ENCODE results near the gene HPS4.

Gene HPS4

GRCh38 chr22:26466196-26466595 lies 17.4 kb downstream of the HPS4 start:
- no peak for DNase-seq (ENCODE audit: low read depth in 2 of 2)

DNA sequence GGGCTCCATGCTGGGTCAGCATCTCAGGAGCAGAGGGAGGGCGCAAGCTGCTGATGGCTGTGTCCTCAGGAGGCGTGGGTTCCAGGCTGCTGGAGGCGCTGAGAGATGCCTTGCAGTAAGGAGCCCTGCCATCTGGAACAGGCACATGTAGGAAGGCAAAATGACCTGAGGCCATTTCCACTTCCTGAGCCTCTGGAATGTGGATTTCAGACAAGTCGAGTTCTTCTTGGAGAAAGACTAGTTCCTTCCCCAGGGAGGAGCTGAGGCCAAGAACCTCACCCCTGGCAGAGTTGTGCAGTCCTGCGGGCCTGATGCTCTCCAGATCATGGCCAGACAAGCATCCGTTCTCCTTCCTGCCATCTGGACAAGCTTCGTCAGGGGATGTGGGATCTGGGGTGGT lies 19.3 kb downstream of the HPS4 start:
- DNase-seq (ENCODE audit: low read depth in 2 of 2), result no peak

GRCh38 chr22:26463688-26464087 lies 19.9 kb downstream of the HPS4 start:
- no peak for DNase-seq (ENCODE audit: low read depth in 2 of 2)

DNA sequence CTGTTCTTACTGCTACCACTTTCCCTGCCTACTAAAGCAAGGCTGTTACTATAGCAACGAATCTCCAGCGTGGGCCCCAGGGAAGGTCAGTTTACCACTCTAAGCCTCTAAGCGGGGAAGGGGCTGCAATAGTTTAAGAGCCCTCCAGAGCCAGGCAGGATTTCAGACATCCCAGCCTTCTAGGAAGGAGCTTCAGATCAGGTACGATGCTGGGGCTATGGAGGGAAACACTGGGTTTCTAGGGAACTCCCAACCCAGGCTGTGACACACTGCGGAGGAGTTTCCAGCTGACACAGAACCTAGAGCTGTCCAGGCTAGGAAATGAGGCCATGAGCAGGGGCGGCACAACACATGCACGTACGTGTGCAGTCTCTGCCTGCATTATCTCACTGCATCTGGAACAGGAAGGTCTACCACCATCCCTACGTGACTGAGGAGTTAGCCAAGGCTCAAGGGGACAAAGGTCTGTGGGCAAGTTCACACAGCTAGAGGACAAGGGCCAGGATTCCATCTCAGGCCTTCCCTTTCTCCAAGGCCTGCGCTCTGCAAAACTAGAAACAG lies 20.4 kb downstream of the HPS4 start:
- DNase-seq (ENCODE audit: low read depth in 2 of 2), result no peak

DNA sequence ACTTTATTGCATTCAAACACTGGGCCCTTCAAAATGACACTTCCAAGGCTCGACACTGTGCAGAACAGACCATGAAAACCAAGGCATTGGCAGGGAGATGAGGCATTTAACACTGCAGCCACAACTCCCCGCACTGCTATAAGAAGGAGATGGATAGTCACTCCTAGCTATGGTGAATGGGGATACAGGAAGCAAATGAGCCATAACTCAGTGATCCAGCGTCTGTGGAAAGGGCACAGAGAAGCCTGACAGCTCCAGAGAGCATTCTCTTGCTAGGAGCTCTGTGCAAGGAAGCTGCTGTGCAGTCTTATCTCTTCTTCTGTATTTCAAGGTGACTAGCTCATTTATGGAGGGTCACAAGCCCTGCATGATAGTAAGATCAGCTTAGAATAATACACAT lies 20.9 kb downstream of the HPS4 start:
- DNase-seq (ENCODE audit: low read depth in 2 of 2), result no peak

- no peak for DNase-seq (ENCODE audit: low read depth in 2 of 2)
Measured at GRCh38 chr22:26462051-26462450, 21.5 kb downstream of the HPS4 start.

DNA sequence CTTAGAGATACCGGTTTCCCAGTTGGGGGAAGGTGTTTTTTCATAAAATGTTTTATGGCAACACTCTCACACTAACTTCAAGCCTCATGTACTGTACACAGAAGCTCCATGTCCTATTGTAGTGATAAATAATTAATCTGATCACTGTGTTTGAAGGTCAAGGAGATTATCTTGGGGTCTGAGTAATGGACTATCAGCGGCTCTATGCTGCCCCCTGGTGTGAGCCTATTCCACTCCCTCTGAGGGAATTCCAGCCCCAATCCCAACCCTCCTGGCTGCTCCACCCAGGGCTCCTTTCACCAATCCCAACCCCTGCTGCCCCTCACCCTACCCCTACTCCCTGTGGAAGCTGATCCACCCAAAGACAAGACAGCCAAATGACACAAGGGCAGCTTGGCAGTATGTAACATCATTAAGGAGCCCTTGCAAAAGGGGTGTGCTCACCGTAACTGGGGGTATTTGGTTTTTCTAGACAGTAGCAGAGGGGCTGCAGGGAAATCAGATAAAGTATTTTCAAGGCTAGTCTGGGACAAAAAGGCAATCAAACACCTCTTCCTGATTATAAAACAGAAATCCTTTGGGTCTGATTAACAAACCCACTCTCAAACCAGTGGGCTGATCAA lies 22.3 kb downstream of the HPS4 start:
- DNase-seq (ENCODE audit: low read depth in 2 of 2), result peak in 1 of 2 donors; percentile 24

DNA sequence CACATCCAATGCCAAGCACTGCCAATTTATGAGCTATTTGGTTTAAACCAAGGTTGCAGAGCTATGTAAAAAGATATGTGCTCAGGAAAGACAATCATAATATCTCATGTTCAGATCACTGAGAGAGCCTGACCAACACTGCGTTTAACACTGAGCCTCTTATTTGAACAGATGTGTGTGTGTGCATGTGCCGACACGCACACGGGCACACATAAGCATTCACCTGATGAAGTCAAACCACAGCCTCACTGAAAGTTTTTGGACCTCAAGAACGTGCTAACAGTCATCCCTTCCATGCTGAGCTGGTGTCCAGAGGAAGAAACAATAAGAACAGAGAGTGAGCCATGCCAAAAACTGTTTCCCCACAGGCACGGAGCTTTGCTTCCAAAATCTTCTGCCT lies 23.4 kb downstream of the HPS4 start:
- no peak for DNase-seq (ENCODE audit: low read depth in 2 of 2)

DNA sequence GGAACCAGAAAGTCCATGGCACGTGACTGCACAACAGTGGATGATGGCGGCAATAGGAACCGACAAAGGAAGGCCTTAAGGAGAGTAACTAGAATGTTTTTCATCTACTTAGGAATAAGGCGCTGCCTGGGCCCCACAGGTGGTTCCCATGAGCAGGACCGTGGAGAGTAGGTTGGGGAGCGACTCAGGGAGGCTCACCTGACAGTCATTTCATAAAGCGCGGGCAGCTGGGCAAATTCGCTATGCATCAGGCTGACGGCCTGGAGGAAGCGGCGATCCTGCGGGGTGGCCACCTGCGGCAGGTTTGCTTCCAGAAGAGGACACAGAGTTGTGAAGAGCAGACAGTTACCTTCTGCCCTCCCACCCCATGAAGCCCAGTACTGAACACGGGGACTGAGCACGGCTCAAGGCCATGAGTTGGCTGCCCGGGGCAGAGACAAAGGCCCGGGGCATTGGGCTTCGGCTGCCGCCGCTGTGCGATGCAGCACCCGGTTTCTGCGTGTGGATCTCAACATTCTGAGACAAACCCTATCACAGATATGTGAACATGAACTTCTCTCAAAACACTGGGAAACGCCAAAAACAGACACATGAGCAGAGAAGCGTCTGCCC lies 25.8 kb downstream of the HPS4 start:
- DNase-seq (ENCODE audit: low read depth in 2 of 2), result no peak

DNA sequence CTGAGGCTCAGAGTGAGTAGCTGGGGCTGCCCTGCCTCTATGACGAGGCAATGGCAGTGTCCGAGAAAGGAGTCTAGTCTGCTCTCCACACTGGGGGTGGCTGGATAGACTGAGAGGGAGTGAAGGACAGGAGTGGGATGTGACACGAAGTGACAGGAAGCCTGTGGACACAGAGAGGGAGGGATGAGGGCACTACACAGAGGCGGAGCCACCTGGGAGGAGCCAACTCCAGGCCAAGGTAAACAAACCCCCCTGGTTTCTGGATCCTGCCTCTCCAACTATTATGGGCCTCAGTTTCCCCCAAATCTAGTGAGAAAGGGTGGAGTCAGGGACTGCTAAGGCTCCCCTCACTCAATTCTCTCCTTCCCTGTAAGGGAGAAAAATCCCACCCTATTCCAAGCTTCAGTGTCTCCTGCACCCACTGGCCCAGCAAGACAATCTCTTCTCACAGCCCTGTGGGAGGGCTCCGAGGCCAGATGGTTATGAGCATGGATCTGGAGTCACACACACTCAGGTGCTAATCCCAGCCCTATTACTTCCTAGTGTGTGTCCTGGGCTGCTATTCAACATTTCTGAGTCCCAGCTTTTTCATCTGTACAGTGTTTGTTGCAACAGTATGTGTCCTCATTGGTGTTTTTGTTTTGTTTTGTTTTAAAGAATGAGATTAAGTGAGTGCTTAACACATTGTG lies 29.6 kb downstream of the HPS4 start:
- no peak for DNase-seq (ENCODE audit: low read depth in 2 of 2)

- DNase-seq (ENCODE audit: low read depth in 2 of 2), result no peak
Measured at GRCh38 chr22:26453216-26453615, 30.4 kb downstream of the HPS4 start.

DNA sequence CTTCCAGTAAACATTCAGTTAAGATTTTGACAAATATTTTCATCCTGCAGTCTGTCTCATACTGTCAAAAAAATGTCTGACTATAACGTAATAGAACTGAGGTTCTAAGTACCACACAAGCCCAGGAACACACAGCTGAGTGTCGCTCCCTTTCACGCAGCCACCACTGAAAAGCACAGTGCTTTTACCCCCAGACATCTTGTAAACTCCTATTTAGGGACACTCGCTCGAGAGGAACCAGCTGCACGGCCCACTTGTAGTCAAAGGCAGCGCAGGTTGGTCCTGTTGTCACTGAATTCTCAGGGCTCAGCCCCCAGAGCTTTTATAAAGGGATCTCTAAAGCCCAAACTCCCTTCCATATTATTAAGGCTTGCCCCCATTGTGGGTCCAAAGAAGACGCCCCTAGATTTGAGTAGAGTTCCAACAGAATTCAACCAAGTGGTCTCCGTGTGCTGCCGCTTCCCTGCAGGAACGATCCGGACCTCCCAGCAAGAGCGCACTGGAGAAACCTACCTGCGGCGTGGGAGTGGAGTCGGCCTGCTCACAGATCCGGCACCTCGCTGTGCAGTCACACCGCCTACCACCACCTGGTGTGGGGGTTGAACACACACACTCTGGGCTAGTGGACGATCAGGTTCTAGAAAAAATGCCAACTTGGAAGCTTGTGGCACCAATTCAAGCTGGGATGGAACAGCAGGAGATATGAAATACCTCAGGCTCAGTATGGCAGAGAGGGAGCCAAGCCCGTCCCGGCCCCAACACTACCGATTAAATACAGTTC lies 31.2 kb downstream of the HPS4 start:
- no peak for DNase-seq (ENCODE audit: low read depth in 2 of 2)

GRCh38 chr22:26450453-26451185 lies 33.0 kb downstream of the HPS4 start:
- no peak for DNase-seq (ENCODE audit: low read depth in 2 of 2)

DNA sequence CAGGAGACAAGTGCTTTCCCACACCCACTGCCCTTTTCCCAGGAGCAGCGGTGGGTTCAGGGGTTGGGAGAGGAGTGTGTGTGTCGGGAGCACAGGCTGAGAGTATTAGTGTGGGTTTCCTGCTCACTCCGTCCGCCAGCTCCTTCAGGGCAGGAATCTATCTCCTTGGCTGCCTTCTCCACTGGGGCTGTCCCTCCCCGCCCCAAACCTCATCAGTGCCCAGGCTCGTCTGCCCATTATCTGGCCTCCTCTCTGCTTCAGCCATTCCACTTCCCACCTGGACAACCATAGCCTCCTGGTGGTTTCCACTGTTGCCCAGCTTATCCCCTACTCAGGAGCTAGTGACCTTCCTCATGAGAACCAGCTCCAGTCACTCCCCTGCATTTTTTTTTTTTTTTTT lies 34.6 kb downstream of the HPS4 start:
- no peak for DNase-seq (ENCODE audit: low read depth in 2 of 2)

GRCh38 chr22:26448334-26448733 lies 35.2 kb downstream of the HPS4 start:
- no peak for DNase-seq (ENCODE audit: low read depth in 2 of 2)

GRCh38 chr22:26447584-26448329 lies 35.8 kb downstream of the HPS4 start:
- DNase-seq (ENCODE audit: low read depth in 2 of 2), result no peak

GRCh38 chr22:26446808-26447515 lies 36.6 kb downstream of the HPS4 start:
- no peak for DNase-seq (ENCODE audit: low read depth in 2 of 2)

GRCh38 chr22:26445577-26446275 lies 37.9 kb downstream of the HPS4 start:
- no peak for DNase-seq (ENCODE audit: low read depth in 2 of 2)

DNA sequence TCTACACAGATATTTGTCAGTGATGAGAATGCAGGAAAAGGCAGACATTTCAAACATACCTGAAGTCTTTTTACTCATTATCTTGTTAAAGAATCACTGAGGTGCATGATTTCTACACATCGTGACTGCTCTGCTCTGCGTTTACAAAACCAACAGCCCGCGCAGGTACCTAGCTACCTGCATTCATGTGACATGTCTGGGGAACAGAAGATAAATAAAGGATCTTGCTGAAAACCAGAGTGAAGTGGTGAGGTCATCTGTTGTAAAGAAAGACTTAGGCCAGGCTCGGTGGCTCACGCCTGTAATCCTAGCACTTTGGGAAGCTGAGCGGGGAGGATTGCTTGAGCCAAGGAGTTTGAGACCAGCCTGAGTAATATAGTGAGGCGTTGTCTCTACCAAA lies 38.8 kb downstream of the HPS4 start:
- no peak for DNase-seq (ENCODE audit: low read depth in 2 of 2)

Measured in stimulated activated CD4-positive, alpha-beta T cell treated with anti-CD3 and anti-CD28 coated beads, Interleukin-1b, Interleukin-23, amount 100 ng/mL, for 1 hour (primary cell).